PC-9 (cell line): ENCODE data around the gene ENDOV. TPM values are rescaled to one million over a fixed set of nuclear protein-coding genes. Genes with fewer than 3 reads are reported as not detected.

Experiments used
- BruUV-seq: library from RNA; stranded (reverse); fragments of 400-500 nt; replicated peaks from 2 replicates; lab custom pipeline; 2021; lab: Mats Ljungman, UMichigan
- CTCF ChIA-PET: fragments of 300-600 bp; sonication (Branson Sonifier 250); formaldehyde crosslinking; loops from one replicate; lab custom pipeline; 2022; ENCODE audit warnings: antibody characterized with exemption; lab: Charles Lee
- POLR2A ChIA-PET: fragments of 300-600 bp; sonication (Branson Sonifier 250); formaldehyde crosslinking; loops from one replicate; lab custom pipeline; 2022; ENCODE audit warnings: antibody characterized with exemption; ENCODE audit not compliant: unreplicated experiment; lab: Charles Lee
- DNase-seq, 2 experiments: peaks; one replicate each; pipeline versions ENCODE4 v3.0.0 to v3.0.0-alpha.2; 2015 to 2022; ENCODE audit warnings: mixed read lengths in 1 of 2
- H2AFZ ChIP-seq: fragments of 200-600 bp; sonication (generic); 2 replicates; pipeline ENCODE4 v1.8.1; 2017; ENCODE audit warnings: antibody characterized with exemption
- H3F3A ChIP-seq: fragments of 200-600 bp; sonication (generic); 2 replicates; pipeline ENCODE4 v1.8.1; 2017; ENCODE audit warnings: antibody characterized with exemption, mild to moderate bottlenecking, low read depth; ENCODE audit not compliant: insufficient read depth
- H3K27ac ChIP-seq: fragments of 200-600 bp; sonication (generic); 2 replicates; pipeline ENCODE4 v1.6.1; 2016; ENCODE audit warnings: mixed run types
- H3K27me3 ChIP-seq: fragments of 200-600 bp; sonication (generic); 2 replicates; pipeline ENCODE4 v1.6.1; 2016; ENCODE audit warnings: low read depth, mixed run types; ENCODE audit not compliant: insufficient read depth
- H3K36me3 ChIP-seq: fragments of 200-600 bp; sonication (generic); 2 replicates; pipeline ENCODE4 v1.6.1; 2016; ENCODE audit warnings: low read depth, mixed run types
- H3K4me1 ChIP-seq: fragments of 200-600 bp; sonication (generic); replicated peaks from 2 replicates; pipeline ENCODE4 v1.6.1; 2016; ENCODE audit warnings: mixed run types; ENCODE audit not compliant: insufficient read depth
- H3K4me2 ChIP-seq: fragments of 200-600 bp; sonication (generic); 2 replicates; pipeline ENCODE4 v1.6.1; 2017; ENCODE audit warnings: mixed run types
- H3K4me3 ChIP-seq: fragments of 200-600 bp; sonication (generic); 2 replicates; pipeline ENCODE4 v1.6.1; 2016; ENCODE audit warnings: mixed run types
- H3K79me2 ChIP-seq: fragments of 200-600 bp; sonication (generic); 2 replicates; pipeline ENCODE4 v1.6.1; 2017; ENCODE audit warnings: low read depth, mixed run types
- H3K9me2 ChIP-seq: fragments of 200-600 bp; sonication (generic); 2 replicates; pipeline ENCODE4 v1.8.1; 2017; ENCODE audit warnings: mild to moderate bottlenecking; ENCODE audit not compliant: insufficient read depth
- H3K9me3 ChIP-seq: fragments of 200-600 bp; sonication (generic); 2 replicates; pipeline ENCODE4 v1.8.1; 2016; ENCODE audit warnings: low read depth; ENCODE audit not compliant: insufficient read depth
- H4K20me1 ChIP-seq: fragments of 200-600 bp; sonication (generic); 2 replicates; pipeline ENCODE4 v1.8.1; 2017; ENCODE audit not compliant: insufficient read depth
- CTCF ChIP-seq: fragments of 200-600 bp; sonication (generic); conservative IDR thresholded peaks from 2 replicates; pipeline ENCODE4 v1.6.1; 2017; ENCODE audit warnings: mixed run types, antibody characterized with exemption, mild to moderate bottlenecking, moderate library complexity
- EZH2 ChIP-seq: fragments of 200-600 bp; sonication (generic); IDR thresholded peaks from 2 replicates; pipeline ENCODE4 v1.8.0; 2017; ENCODE audit warnings: antibody characterized with exemption, low read depth
- intact Hi-C: fragments of 100-400 bp; cut with micrococcal nuclease; formaldehyde crosslinking; loops from one replicate; pipeline ENCODE4 v1.10.0; 2022; ENCODE audit not compliant: unreplicated experiment
- total RNA-seq: library from RNA; stranded (reverse); gene quantifications from 2 replicates; pipeline ENCODE4 v1.2.3, GENCODE V29; 2021

ENDOV gene
- total RNA-seq, 1 experiment from 2014 or later: 50.3 TPM

GRCh38 chr17:80447790-80448189 is 32.8 kb downstream of the ENDOV start:
- Histone ChIP-seq H3K9me3 (no peaks in the 10 kb centered on the region), H3K79me2 (no peaks in the 10 kb centered on the region), H4K20me1 (no peaks in the 10 kb centered on the region), H3K4me2 (no peak overlapping the region), H3K36me3 (no peaks in the 10 kb centered on the region), H3K9me2 (no peaks in the 10 kb centered on the region), H3K27me3 (peaks cover 6% of the 10 kb centered on the region; the same call in 1 of the 2 replicates), H2AFZ (no peak overlapping the region), H3K4me3 (no peak overlapping the region), H3K27ac (no peak overlapping the region), H3K4me1 (no peaks in the 10 kb centered on the region), H3F3A (no peaks in the 10 kb centered on the region)
- no peak for TF ChIP-seq EZH2
- TF ChIP-seq CTCF: no peak
- DNase-seq: no peak
- intact Hi-C loops: no loop called here
- CTCF ChIA-PET: no interaction called here
- no TSS peak for BruUV-seq
- POLR2A ChIA-PET: interaction anchor here (0.6 kb wide), 1 partner anchor 36 kb away, joined by 30 read pairs; no protein-coding TSS in a partner anchor

GRCh38 chr17:80449194-80449929 is 34.4 kb downstream of the ENDOV start:
- intact Hi-C loops: no loop called here
- Histone ChIP-seq H3F3A (no peaks in the 10 kb centered on the region), H3K27me3 (0 out of 2 replicates have a peak, but pooled peaks cover 3% of the 10 kb centered on the region), H3K36me3 (no peaks in the 10 kb centered on the region), H3K4me1 (no peaks in the 10 kb centered on the region), H2AFZ (no peak overlapping the region), H3K27ac (no peak overlapping the region), H3K4me2 (no peak overlapping the region), H3K79me2 (0 out of 2 replicates have a peak, but pooled peaks cover 5% of the 10 kb centered on the region), H4K20me1 (no peaks in the 10 kb centered on the region), H3K4me3 (no peak overlapping the region), H3K9me2 (no peaks in the 10 kb centered on the region), H3K9me3 (no peaks in the 10 kb centered on the region)
- POLR2A ChIA-PET: no interaction called here
- DNase-seq: no peak
- CTCF ChIA-PET: no interaction called here
- no TSS peak for BruUV-seq
- TF ChIP-seq EZH2 (no peak), CTCF (no peak)

GRCh38 chr17:80449930-80450576 is 35.1 kb downstream of the ENDOV start:
- intact Hi-C loops: no loop called here
- CTCF ChIA-PET: no interaction called here
- H3K4me2 ChIP-seq: no peak overlapping the region
- no peaks in the 10 kb centered on the region for H3K36me3 ChIP-seq
- H3K9me2 ChIP-seq: no peaks in the 10 kb centered on the region
- TF ChIP-seq EZH2 (no peak), CTCF (no peak)
- 0 out of 2 replicates have a peak, but pooled peaks cover 5% of the 10 kb centered on the region for H3K79me2 ChIP-seq
- no peaks in the 10 kb centered on the region for H3K9me3 ChIP-seq
- no peaks in the 10 kb centered on the region for H3F3A ChIP-seq
- POLR2A ChIA-PET: interaction anchor here (0.7 kb wide), 1 partner anchor 53 kb away, joined by 3 read pairs; no protein-coding TSS in a partner anchor
- BruUV-seq: no TSS peak
- H2AFZ ChIP-seq: no peak overlapping the region
- 0 out of 2 replicates have a peak, but pooled peaks cover 3% of the 10 kb centered on the region for H3K27me3 ChIP-seq
- H3K4me3 ChIP-seq: no peak overlapping the region
- no peak for DNase-seq
- no peak overlapping the region for H3K27ac ChIP-seq
- H3K4me1 ChIP-seq: no peaks in the 10 kb centered on the region
- no peaks in the 10 kb centered on the region for H4K20me1 ChIP-seq
